Measurements from ENCODE around the gene RNF149.
A peak's percentile ranks its signal among the peaks of the same experiment; 100 is the strongest.
"Not testable (repeated sequence)": the region's sequence is repeated elsewhere in the genome, so short reads cannot be mapped to it uniquely, and the experiment has no call there.

Gene RNF149

GRCh38 chr2:101325425-101325824, 16.9 kb upstream of the RNF149 start:
- no peak for DNase-seq (ENCODE audit: low spot score)
- TF ChIP-seq, protein P1, sequence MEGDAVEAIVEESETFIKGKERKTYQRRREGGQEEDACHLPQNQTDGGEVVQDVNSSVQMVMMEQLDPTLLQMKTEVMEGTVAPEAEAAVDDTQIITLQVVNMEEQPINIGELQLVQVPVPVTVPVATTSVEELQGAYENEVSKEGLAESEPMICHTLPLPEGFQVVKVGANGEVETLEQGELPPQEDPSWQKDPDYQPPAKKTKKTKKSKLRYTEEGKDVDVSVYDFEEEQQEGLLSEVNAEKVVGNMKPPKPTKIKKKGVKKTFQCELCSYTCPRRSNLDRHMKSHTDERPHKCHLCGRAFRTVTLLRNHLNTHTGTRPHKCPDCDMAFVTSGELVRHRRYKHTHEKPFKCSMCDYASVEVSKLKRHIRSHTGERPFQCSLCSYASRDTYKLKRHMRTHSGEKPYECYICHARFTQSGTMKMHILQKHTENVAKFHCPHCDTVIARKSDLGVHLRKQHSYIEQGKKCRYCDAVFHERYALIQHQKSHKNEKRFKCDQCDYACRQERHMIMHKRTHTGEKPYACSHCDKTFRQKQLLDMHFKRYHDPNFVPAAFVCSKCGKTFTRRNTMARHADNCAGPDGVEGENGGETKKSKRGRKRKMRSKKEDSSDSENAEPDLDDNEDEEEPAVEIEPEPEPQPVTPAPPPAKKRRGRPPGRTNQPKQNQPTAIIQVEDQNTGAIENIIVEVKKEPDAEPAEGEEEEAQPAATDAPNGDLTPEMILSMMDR (IDR thresholded peaks at IDR 0.05; ENCODE audit: borderline replicate concordance, control extremely low read depth, extremely low read depth, insufficient read depth, missing control alignments), result no peak

DNA sequence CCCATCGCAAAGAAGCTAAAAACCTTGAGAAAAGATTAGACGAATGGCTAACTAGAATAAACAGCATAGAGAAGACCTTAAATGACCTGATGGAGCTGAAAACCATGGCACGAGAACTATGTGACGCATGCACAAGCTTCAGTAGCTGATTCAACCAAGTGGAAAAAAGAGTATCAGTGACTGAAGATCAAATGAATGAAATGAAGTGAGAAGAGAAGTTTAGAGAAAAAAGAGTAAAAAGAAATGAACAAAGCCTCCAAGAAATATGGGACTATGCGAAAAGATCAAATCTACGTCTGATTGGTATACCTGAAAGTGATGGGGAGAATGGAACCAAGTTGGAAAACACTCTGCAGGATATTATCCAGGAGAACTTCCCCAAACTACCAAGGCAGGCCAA, 8.1 kb upstream of the RNF149 start:
- in situ Hi-C loops (cut with MboI; ENCODE audit: low sequenced_read_pairs, unreplicated experiment); DNase-seq (ENCODE audit: low spot score): not testable (repeated sequence)

More at GRCh38 chr2:101325425-101325824, 16.9 kb upstream of the RNF149 start:
- in situ Hi-C loops (cut with MboI; ENCODE audit: low sequenced_read_pairs, unreplicated experiment), result no loop called here

DNA sequence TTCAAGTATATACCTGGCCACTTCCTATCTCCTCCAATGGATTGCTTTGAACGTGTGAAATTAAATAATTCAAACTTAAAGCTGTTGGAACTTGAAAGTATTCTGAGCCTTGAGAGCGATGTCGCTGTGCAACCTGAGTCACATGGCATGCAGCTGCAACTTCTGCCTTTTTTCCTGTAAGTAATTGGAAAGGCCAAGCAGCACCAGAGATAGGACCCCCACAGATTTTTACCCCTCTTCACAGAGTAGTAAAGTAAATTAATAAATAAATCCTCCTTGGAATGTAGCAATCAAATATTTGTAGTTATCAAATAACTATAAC, 3.2 kb upstream of the RNF149 start:
- TF ChIP-seq, protein P1 (IDR thresholded peaks at IDR 0.05; ENCODE audit: borderline replicate concordance, control extremely low read depth, extremely low read depth, insufficient read depth, missing control alignments), result no peak
- in situ Hi-C loops (cut with MboI; ENCODE audit: low sequenced_read_pairs, unreplicated experiment), result no loop called here

DNA sequence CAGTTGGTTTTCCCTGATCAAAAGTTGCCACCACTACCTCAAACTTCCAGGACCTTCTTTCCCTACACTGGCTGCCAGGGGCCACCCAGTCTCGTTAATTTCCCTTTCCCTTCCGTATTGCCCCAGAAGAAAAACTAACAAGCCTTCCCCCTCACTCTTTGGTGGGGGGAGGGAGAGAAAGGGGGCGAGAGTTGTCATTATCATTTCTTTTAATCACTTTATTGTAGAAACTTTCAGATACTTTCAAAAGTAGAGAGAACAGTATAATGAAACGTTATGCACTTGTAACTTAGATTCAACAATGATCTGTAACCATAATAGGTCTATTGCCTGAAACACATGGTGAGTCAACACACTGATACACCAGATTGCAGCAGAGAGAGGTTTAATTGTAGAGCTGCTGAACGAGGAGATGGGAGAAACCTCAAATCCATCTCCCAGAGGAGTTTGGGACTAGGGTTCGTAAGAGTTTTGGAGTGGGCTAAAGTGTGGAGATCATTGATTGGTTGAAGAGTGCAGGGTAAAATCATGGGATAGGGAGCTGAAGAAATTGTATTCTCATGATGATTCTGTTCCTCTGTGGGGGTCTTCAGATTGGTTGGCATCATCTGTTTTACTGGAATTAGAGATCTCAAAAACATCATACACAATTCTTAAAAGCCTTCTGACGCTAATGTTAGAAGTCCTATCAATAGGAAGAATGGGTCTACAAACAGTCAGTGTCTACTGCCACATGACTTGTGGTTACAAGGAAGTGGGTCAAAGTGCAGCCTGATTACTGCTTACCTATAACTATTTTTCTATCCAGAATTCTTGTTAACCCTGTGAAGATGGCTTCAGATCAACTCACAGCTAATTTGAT, 2.6 kb upstream of the RNF149 start:
- TF ChIP-seq, protein P1 (IDR thresholded peaks at IDR 0.05; ENCODE audit: borderline replicate concordance, control extremely low read depth, extremely low read depth, insufficient read depth, missing control alignments), result no peak
- in situ Hi-C loops (cut with MboI; ENCODE audit: low sequenced_read_pairs, unreplicated experiment), result no loop called here
- no peak for DNase-seq (ENCODE audit: low spot score)

More for the DNA sequence above, 3.2 kb upstream of the RNF149 start:
- no peak for DNase-seq (ENCODE audit: low spot score)

- TF ChIP-seq, protein P1 (IDR thresholded peaks at IDR 0.05; ENCODE audit: borderline replicate concordance, control extremely low read depth, extremely low read depth, insufficient read depth, missing control alignments), result no peak
These were observed 1.8 kb upstream of the RNF149 start for GRCh38 chr2:101310090-101310833.

DNA sequence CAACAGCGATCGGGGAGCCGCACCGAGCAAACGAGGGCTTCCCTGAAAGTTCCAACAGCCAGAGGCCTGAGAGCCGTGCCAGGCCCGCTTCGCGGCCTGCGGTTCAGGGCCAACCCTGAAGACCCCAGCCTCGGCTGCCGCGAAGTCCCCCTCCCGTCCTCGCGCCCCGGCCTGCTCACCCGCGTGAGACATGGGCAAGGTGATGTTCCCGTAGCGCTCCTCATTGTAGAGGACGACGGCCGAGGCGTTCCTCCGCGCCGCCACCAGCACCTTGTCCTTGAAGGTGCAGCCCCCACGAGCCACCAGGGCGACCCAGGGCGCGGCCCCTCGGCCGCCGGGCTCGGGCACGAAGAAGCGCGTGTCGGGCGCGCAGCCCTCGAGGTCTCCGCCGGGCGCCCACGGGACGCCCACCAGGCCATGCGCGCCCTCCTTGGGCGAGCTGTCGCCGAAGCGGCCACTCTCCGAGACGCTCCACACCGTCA, 510 bp downstream of the RNF149 start:
- in situ Hi-C loops (cut with MboI; ENCODE audit: low sequenced_read_pairs, unreplicated experiment), result no loop called here
- TF ChIP-seq, protein P1 (IDR thresholded peaks at IDR 0.05; ENCODE audit: borderline replicate concordance, control extremely low read depth, extremely low read depth, insufficient read depth, missing control alignments), result no peak
- peak; percentile 52 for DNase-seq (ENCODE audit: low spot score)

More at GRCh38 chr2:101310090-101310833, 1.8 kb upstream of the RNF149 start:
- in situ Hi-C loops (cut with MboI; ENCODE audit: low sequenced_read_pairs, unreplicated experiment), result no loop called here
- no peak for DNase-seq (ENCODE audit: low spot score)

GRCh38 chr2:101307503-101307902, 998 bp downstream of the RNF149 start:
- TF ChIP-seq, protein P1 (IDR thresholded peaks at IDR 0.05; ENCODE audit: borderline replicate concordance, control extremely low read depth, extremely low read depth, insufficient read depth, missing control alignments), result no peak
- in situ Hi-C loops (cut with MboI; ENCODE audit: low sequenced_read_pairs, unreplicated experiment), result no loop called here
- DNase-seq (ENCODE audit: low spot score), result no peak
